K562 (cell line): ENCODE data around the gene FCHO1. TPM values are rescaled to one million over a fixed set of nuclear protein-coding genes. Genes with fewer than 3 reads are reported as not detected.

Source experiments
- ASH1L ChIP-seq: fragments of 450-650 bp; IDR thresholded peaks from 2 replicates; pipeline ENCODE4 v1.6.1; 2018; ENCODE audit warnings: borderline replicate concordance, mild to moderate bottlenecking, low read depth; ENCODE audit not compliant: partially characterized antibody
- BMI1 ChIP-seq: fragments of 150-350 bp; IDR thresholded peaks from 2 replicates; pipeline ENCODE4 v1.6.1; 2014; ENCODE audit warnings: low read length
- CBX2 ChIP-seq: fragments of 200-600 bp; sonication (generic); IDR thresholded peaks from one replicate; pipeline ENCODE4 v1.6.1; 2012; ENCODE audit warnings: mild to moderate bottlenecking, low read length, inconsistent platforms; ENCODE audit not compliant: insufficient read depth, poor library complexity, severe bottlenecking
- CGGBP1 ChIP-seq: fragments of 250-450 bp; sonication (Bioruptor Pico); IDR thresholded peaks from 2 replicates; pipeline ENCODE4 v1.9.0; 2021; ENCODE audit warnings: mild to moderate bottlenecking
- CHAMP1 ChIP-seq: fragments of 450-650 bp; IDR thresholded peaks from 2 replicates; pipeline ENCODE4 v1.6.1; 2016; ENCODE audit warnings: mild to moderate bottlenecking
- EP300 ChIP-seq: IDR thresholded peaks from 2 replicates; pipeline ENCODE4 v1.6.1; 2012; ENCODE audit warnings: low read length, improper control_type of control experiment
- EP400 ChIP-seq: fragments of 450-650 bp; IDR thresholded peaks from 2 replicates; pipeline ENCODE4 v1.6.1; 2017; ENCODE audit warnings: antibody characterized with exemption, mild to moderate bottlenecking, moderate library complexity
- ERF ChIP-seq: fragments of 450-650 bp; formaldehyde crosslinking; IDR thresholded peaks from 2 replicates; pipeline ENCODE4 v1.4.0; 2020; ENCODE audit warnings: mild to moderate bottlenecking, mixed read lengths
- FOXJ3 ChIP-seq: sonication (generic); formaldehyde crosslinking; IDR thresholded peaks from 2 replicates; pipeline ENCODE4 v1.4.0; 2020; ENCODE audit warnings: mild to moderate bottlenecking, missing genetic modification reagents
- GATAD2A ChIP-seq: fragments of 450-650 bp; IDR thresholded peaks from 2 replicates; pipeline ENCODE4 v1.6.1; 2017
- HMG20A ChIP-seq: fragments of 450-650 bp; formaldehyde crosslinking; conservative IDR thresholded peaks from 2 replicates; pipeline ENCODE4 v1.4.0; 2020; ENCODE audit warnings: mild to moderate bottlenecking, mixed read lengths
- JUN ChIP-seq, 2 experiments: sonication (generic) in 1 of 2; formaldehyde crosslinking in 1 of 2; IDR thresholded peaks; 2 replicates each; pipeline versions ENCODE4 v1.6.1 to v1.8.0; 2012 to 2022; ENCODE audit warnings: borderline replicate concordance in 2 of 2, mild to moderate bottlenecking in 2 of 2, improper control_type of control experiment in 1 of 2, low read depth in 1 of 2, low read length in 1 of 2, missing genetic modification reagents in 1 of 2
- KDM4B ChIP-seq, 2 experiments: fragments of 450-650 bp in 1 of 2; sonication (generic) in 1 of 2; IDR thresholded peaks; 2 replicates each; pipeline ENCODE4 v1.6.1; 2016 to 2017; ENCODE audit warnings: borderline replicate concordance in 2 of 2, antibody characterized with exemption in 1 of 2, low read depth in 1 of 2, mild to moderate bottlenecking in 1 of 2
- KLF13 ChIP-seq: fragments of 450-650 bp; IDR thresholded peaks from 2 replicates; pipeline ENCODE4 v1.6.1; 2016; ENCODE audit warnings: missing genetic modification characterization, low read depth, mild to moderate bottlenecking, missing compliant biosample characterization, moderate library complexity, borderline replicate concordance
- MBD1 ChIP-seq: fragments of 250-450 bp; sonication (Bioruptor Pico); IDR thresholded peaks from 2 replicates; pipeline ENCODE4 v1.8.0; 2022; ENCODE audit warnings: inconsistent platforms
- POLR3G ChIP-seq: IDR thresholded peaks from 2 replicates; pipeline ENCODE4 v1.6.1; 2011; ENCODE audit not compliant: insufficient read length, insufficient replicate concordance; ENCODE audit errors: extremely low read depth
- RFX5 ChIP-seq: IDR thresholded peaks from 2 replicates; pipeline ENCODE4 v1.6.1; 2011; ENCODE audit warnings: low read depth, mild to moderate bottlenecking, improper control_type of control experiment, low read length
- SIN3B ChIP-seq: fragments of 450-650 bp; IDR thresholded peaks from 2 replicates; pipeline ENCODE4 v1.6.1; 2017; ENCODE audit warnings: low read depth, mild to moderate bottlenecking, moderate library complexity
- SNIP1 ChIP-seq: fragments of 450-650 bp; IDR thresholded peaks from 2 replicates; pipeline ENCODE4 v1.7.1; 2017; ENCODE audit warnings: low read depth, mild to moderate bottlenecking
- TGIF2 ChIP-seq: sonication (generic); formaldehyde crosslinking; IDR thresholded peaks from 2 replicates; pipeline ENCODE4 v1.8.1; 2022; ENCODE audit warnings: mild to moderate bottlenecking, missing genetic modification reagents, moderate library complexity
- TSC22D4 ChIP-seq: fragments of 450-650 bp; IDR thresholded peaks from 2 replicates; pipeline ENCODE4 v1.6.1; 2016; ENCODE audit warnings: missing genetic modification characterization, missing biosample characterization, control low read depth
- ZNF561 ChIP-seq: fragments of 450-650 bp; formaldehyde crosslinking; conservative IDR thresholded peaks from 2 replicates; pipeline ENCODE4 v1.4.0; 2020; ENCODE audit warnings: mild to moderate bottlenecking, moderate library complexity
- ZNF655 ChIP-seq: fragments of 250-450 bp; sonication (Bioruptor Pico); IDR thresholded peaks from 2 replicates; pipeline ENCODE4 v1.5.0; 2021
- polyA plus RNA-seq, 8 experiments: library from polyadenylated mRNA; depleted of rRNA in 4 of 8; stranded (reverse) in 5 of 8; unstranded in 3 of 8; fragments of >200 nt; fragmentation: Nextera tagmentation in 2 of 8; fragmentation: Illumina TruSeq in 1 of 8; extraction: Ambion mirVana in 2 of 8; extraction: Trizol in 1 of 8; gene quantifications; 2 replicates each; pipeline versions ENCODE4 v1.2.1 to v1.2.3, GENCODE V29; 2011 to 2014; ENCODE audit warnings: inconsistent platforms in 1 of 8, missing spikeins in 1 of 8
- total RNA-seq, 7 experiments: library from RNA; depleted of rRNA in 6 of 7; stranded (reverse); fragments of >200 nt in 6 of 7; fragmentation: Illumina TruSeq in 2 of 7; extraction: Trizol in 2 of 7; gene quantifications; 2 replicates each; pipeline versions ENCODE4 v1.2.1 to v1.2.3, GENCODE V29; 2011 to 2021; ENCODE audit warnings: low replicate concordance in 1 of 7

The FCHO1 gene
- total and polyA plus RNA-seq, 9 of the 15 experiments (the other 6 are each of a cell fraction or from before 2014, with no cell fraction given): 0.21 to 58.9 (median 18.3) TPM

- TF ChIP-seq CBX2: no peak
- no peak for TF ChIP-seq RFX5
- TF ChIP-seq KLF13 (tag): 0 out of 2 replicates have a peak, but pooled peaks have one; percentile 20
- no peak for TF ChIP-seq TSC22D4 (tag)
- no peak for TF ChIP-seq FOXJ3
- no peak for TF ChIP-seq TGIF2 (CRISPR knock-in tag)
- no peak; the same call in none of the 2 replicates for TF ChIP-seq GATAD2A
- TF ChIP-seq SNIP1: no peak
- no peak for TF ChIP-seq POLR3G
- TF ChIP-seq ASH1L: no peak
- peak in 1 of 2 experiments; percentile 72; a peak in 1 of 4 replicates for TF ChIP-seq KDM4B (IDR thresholded peaks at IDR 0.05; ENCODE audit: borderline replicate concordance in 2 of 2, low read depth in 1 of 2)
- TF ChIP-seq ERF (CRISPR knock-in tag): peak; percentile 32; the same call in 1 of the 2 replicates
- TF ChIP-seq ZNF561 (CRISPR knock-in tag): no peak; the same call in 1 of the 2 replicates
- no peak for TF ChIP-seq SIN3B
- TF ChIP-seq EP300: peak; percentile 69
- TF ChIP-seq MBD1 (CRISPR knock-in tag): no peak
- no peak for TF ChIP-seq BMI1
- no peak for TF ChIP-seq CHAMP1
- TF ChIP-seq CGGBP1 (CRISPR knock-in tag): no peak
- no peak for TF ChIP-seq HMG20A (CRISPR knock-in tag)
- peak; percentile 96 for TF ChIP-seq EP400
- TF ChIP-seq JUN (IDR thresholded peaks at IDR 0.05; ENCODE audit: borderline replicate concordance, low read depth, low read length): no peak
- no peak for TF ChIP-seq JUN (CRISPR knock-in tag; IDR thresholded peaks at IDR 0.05; ENCODE audit: borderline replicate concordance)
- TF ChIP-seq ZNF655 (CRISPR knock-in tag): no peak
Measured at GRCh38 chr19:17751103-17751911, at the start of gene FCHO1 (continued).
